Measurements from ENCODE around the gene SPNS3.

Gene SPNS3

DNA sequence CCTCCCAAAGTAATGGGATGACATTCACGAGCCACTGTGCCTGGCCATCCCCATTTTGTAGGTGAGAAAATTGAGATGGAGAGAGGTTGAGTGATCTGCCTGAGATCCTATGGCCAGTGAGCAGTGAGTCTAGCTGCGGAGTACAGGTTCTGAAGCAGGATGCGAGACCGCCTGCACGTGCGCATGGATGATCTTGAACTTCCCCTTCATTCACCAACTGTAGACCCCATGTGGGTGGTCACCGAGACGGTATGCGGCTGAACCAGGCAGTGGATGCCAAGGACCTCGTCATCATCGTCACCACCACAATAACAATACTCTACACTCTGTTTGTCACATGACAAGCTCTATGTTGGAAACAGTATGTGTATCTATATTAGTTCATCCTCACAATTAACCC lies 6.2 kb upstream of the SPNS3 start:
- no peak for DNase-seq

- no peak for DNase-seq
Observed at GRCh38 chr17:4436381-4436780, 2.6 kb downstream of the SPNS3 start.

DNA sequence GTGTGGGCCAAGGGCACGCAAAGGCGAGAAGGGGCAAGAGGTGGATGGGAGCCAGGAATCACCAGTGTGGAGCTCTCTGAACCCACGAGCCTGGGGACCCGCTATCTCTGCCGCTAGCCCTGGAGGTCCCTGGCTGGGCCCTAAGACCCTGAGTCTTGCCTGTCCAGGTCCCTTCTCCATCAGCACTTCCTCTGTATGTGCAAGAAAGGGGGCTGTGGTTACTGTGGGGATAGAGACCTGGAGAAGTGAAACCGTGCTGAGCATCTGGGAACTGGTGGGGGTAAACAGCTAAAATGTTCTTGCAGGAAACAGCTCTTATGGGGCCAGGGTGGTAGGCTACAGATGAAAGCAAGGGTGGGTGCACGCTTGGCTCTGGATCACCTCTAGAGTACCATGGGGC lies 3.1 kb downstream of the SPNS3 start:
- DNase-seq: no peak

GRCh38 chr17:4438162-4438944 lies 4.6 kb downstream of the SPNS3 start:
- no peak for DNase-seq

DNA sequence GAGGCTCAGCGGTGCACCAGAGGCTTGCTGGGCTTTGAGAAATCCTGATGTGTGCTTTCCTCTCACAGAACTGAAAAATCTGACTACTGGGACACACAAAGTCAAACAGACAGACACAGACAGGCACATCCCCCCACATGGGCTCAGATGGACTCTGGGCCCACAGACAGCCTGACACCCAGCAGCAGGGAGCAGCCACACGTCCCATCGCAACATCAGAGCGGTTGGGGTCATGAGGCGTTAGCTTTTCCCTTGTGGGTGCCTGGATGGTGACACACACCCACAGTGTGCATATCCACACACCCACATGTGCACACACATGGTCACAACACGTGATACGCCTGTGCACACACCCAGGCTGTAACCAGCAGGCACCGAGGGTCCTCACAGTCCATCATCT lies 6.3 kb downstream of the SPNS3 start:
- no peak for DNase-seq

DNA sequence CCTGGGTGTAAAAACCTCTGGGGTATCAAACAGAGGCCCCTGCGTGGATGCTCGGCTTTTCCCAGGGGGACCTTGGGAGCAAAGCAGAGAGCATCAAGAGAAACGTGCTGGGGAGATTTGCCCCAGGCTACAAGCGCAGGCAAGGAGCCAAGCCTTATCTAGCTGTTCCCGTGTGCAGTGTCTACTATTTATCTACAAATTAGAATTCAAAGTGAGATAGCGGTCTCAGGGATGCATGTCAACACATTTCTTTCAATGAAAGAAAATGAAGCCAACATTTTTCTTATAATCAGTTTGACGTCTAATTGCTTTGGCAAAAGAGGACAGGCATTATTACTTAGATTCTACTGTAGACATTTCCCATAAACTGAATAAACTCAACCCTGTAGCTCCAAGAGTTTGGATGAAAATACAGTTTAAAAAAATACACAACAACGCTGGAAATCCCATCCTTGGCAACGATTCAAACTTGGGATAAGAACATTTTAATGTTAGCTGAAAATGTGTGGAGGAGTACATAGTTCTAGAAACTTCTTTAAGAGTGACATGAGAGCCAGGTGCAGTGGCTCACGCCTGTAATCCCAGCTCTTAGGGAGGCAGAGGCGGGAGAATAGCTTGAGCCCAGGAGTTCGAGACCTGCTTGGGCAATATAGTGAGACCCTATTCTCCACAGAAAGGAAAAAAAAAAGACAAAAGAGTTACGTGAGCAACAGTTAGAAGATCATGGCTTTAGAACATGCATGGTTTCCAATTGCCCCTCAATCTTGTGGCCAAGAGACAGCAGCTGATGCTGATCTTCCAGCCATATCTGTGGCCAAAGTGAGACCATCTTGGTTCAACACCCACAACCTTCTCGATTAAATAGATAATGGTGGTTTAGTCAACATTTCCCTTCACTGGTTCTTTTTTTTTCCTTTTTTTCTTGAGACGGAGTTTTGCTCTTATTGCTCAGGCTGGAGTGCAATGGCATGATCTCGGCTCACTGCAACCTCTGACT lies 7.2 kb downstream of the SPNS3 start:
- no peak for DNase-seq

GRCh38 chr17:4442582-4442981 lies 8.8 kb downstream of the SPNS3 start:
- DNase-seq: no peak

- DNase-seq: no peak
Observed at GRCh38 chr17:4443476-4443875, 9.7 kb downstream of the SPNS3 start.

GRCh38 chr17:4444782-4445473 lies 11.2 kb downstream of the SPNS3 start:
- no peak for DNase-seq

DNA sequence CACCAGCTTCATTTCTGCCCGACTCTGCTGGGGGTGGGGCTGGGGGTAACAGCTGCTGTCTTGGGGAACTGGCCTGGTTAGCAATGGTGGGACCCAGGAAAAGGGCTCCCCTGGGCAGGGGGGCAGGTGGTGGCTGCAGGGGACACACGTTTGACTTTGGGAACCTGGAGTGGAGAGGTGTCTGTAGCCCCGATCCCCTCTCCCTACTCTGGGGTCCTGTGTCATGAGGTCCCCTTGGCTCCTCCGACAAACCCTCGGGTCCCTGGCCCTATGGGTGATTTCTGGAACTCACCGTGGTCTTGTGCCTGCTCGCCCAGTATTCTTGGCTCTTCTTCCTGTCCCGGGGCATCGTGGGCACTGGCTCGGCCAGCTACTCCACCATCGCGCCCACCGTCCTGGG lies 12.0 kb downstream of the SPNS3 start:
- DNase-seq: no peak

- no peak for DNase-seq
Observed at GRCh38 chr17:4446326-4447071, 12.8 kb downstream of the SPNS3 start.

DNA sequence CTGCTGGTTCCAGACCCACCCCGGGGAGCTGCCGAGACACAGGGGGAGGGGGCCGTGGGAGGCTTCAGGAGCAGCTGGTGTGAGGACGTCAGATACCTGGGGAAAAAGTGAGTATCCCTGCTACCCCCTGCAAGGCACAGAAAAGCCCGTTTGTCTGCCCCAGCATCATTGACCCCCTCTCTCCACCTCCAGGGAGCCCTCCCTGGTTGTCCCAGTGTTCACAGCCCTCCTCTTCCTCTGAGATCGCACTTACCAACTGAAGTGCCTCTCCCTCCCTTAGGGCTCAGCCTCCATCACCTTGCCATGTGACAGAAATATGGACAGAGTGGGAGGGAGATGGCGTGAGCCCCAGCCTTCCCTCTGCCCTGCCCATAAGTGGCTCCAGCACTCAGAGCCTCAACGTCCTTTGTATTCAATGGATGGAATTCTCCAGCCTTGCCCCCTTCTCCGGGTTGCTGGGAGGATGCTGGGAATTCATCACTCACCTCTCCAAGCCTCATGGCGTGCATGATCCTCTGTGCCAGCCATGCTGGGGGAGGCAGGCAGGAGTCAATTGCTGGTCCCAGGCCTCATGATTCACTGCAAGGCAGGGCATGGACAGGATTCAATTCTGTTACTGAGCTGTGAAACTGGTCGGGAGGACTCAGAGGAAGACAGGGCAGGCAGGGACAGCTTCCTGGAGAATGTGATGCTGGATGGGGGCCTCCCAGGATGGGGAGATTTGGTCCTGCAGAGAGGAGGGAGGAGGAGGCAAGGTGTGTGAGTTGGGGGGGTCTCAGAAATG lies 14.6 kb downstream of the SPNS3 start:
- DNase-seq: no peak

GRCh38 chr17:4449736-4450135 lies 16.0 kb downstream of the SPNS3 start:
- no peak for DNase-seq

GRCh38 chr17:4450710-4451316 lies 17.1 kb downstream of the SPNS3 start:
- DNase-seq: no peak

- DNase-seq: no peak
Observed at GRCh38 chr17:4453812-4454591, 20.3 kb downstream of the SPNS3 start.

DNA sequence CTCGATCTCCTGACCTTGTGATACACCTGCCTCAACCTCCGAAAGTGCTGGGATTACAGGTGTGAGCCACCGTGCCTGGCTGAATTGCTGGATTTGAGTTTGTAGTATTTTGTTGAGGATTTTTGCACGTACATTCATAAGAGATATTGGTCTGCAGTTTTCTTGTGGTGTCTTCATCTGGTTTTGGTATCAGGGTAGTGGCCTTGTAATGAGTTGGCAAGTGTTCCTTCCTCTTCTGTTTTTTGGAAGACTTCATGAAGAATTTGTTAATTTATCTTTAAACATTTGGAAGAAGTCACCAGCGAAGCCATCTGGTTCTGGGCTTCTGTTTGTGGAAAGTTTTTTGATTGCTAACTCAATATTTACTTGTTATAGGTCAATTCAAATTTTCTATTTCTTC lies 26.9 kb downstream of the SPNS3 start:
- DNase-seq: no peak

DNA sequence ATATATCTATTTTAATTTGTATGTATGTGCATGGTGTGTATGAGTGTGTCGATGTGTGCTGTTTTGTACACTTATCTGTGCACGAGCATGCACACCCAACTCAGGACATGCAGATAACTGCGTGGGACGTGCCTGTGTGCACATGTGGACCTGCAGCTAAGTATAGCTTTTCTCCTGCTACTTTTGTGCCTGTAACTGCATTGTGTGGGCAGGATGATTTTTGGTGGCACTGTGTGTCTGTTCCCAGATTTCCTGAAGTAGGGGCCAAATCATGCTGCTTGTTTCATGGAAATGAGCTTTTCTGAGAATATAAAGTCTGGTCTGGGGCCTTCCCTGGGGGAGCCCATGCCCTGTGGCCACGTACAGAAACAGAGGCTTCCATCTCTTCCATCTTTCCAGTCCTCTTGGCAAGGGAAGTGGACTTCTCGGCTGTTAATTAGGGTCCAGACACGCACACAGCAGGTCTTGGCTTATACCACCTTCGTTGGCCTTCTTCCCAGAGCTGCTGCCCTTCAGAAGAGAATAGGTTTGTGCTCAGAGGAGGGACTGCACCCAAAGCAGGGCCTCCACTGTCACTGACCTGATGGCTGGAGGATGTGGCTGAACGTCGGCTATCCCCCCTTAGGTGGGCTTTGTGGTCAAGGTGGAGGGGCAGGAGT lies 30.2 kb downstream of the SPNS3 start:
- DNase-seq: no peak

DNA sequence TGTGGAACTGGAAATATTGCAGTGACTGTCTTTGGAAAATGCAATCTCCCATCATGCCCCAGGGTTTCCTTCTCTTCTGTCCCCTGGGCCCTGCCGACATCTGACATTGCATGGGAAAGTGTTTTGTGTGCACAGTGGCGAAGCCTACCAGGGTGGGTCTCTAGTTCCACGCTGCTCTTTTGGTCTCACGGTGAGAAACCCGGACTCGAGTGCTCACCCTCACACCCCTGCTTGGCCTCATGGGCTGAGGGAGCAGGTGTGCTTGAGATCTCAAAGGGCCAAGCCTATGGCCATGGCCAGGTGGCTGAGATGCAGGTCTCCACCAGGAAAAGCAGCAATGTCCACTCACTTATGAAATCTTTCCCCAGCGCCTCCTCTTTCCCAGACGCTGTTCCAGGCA lies 32.0 kb downstream of the SPNS3 start:
- DNase-seq: no peak

DNA sequence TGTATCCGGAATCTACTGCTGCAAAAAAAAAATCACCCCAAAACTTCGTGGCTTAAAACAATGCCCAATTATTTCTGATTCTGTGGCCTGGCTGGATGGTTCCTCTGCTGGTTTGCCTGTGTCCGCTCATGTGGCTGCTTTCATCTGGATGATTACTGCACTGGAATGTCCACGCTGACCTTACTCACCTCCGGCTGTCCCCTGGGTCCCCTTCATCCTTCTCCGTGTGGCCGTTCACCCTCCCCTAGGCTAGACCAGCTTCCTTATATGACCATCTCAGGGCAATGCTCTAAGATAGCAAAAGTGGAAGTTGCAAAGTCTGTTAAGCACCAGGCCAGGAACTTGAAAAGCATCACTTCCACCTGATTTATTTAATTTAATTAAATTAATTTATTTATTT lies 33.5 kb downstream of the SPNS3 start:
- DNase-seq: no peak

DNA sequence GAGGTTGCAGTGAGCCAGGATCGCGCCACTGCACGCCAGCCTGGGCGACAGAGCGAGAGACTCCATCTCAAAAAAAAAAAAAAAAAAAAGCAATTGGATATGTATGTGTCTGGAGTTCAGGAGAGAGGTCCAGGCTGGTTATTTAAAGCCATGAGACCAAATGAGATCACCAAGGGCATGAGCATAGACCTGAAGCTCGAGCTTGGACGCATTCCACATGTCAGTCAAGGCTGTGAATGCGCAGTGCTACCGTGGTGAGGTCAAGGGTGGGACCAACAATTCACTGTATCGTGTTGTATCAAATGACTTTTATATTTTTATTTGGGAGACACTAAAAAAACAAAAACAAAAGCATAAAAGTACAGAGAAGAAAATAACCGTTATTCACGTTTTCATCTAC lies 35.8 kb downstream of the SPNS3 start:
- DNase-seq: no peak
